H1 (cell line): Measurements from ENCODE around the gene ZC4H2. TPM values are rescaled to one million over a fixed set of nuclear protein-coding genes. Genes with fewer than 3 reads are reported as not detected.

Experiments used
- CTCF ChIA-PET: fragments of 300-600 bp; sonication (Branson Sonifier 250); formaldehyde crosslinking; loops from one replicate; lab custom pipeline; 2021; ENCODE audit not compliant: partially characterized antibody; lab: Charles Lee
- POLR2A ChIA-PET: fragments of 300-600 bp; sonication (Branson Sonifier 250); formaldehyde crosslinking; loops from one replicate; lab custom pipeline; 2021; ENCODE audit warnings: inconsistent platforms; ENCODE audit not compliant: partially characterized antibody; lab: Charles Lee
- DNase-seq, 2 experiments: peaks; one replicate each; pipeline versions ENCODE4 v3.0.0 to v3.0.0-alpha.2; 2010 to 2022; ENCODE audit warnings: low spot score in 2 of 2, low read depth in 1 of 2, mixed read lengths in 1 of 2
- FAIRE-seq: peaks from 2 replicates; lab custom pipeline; 2011; peaks lifted over from hg19 to GRCh38; lab: Jason Lieb, UNC
- H2AFZ ChIP-seq: 2 replicates; pipeline ENCODE4 v1.8.1; 2012; ENCODE audit warnings: low read length, inconsistent platforms
- H2AK5ac ChIP-seq: 2 replicates; pipeline ENCODE4 v1.6.1; 2013; ENCODE audit warnings: low read depth, low read length
- H2BK120ac ChIP-seq: replicated peaks from 2 replicates; pipeline ENCODE3; 2013; ENCODE audit warnings: low read depth, low read length, inconsistent platforms
- H2BK12ac ChIP-seq: 2 replicates; pipeline ENCODE4 v1.6.1; 2013; ENCODE audit warnings: low read depth, low read length
- H2BK15ac ChIP-seq: 2 replicates; pipeline ENCODE4 v1.6.1; 2013; ENCODE audit warnings: low read length
- H2BK20ac ChIP-seq: 2 replicates; pipeline ENCODE4 v1.6.1; 2013; ENCODE audit warnings: low read length
- H2BK5ac ChIP-seq: 2 replicates; pipeline ENCODE4 v1.6.1; 2013; ENCODE audit warnings: low read depth, low read length
- H3K14ac ChIP-seq: 2 replicates; pipeline ENCODE4 v1.6.1; 2013; ENCODE audit warnings: inconsistent platforms; ENCODE audit not compliant: insufficient read length
- H3K18ac ChIP-seq: 2 replicates; pipeline ENCODE4 v1.6.1; 2013; ENCODE audit warnings: low read length; ENCODE audit errors: extremely low read depth
- H3K23ac ChIP-seq: 2 replicates; pipeline ENCODE4 v1.6.1; 2013; ENCODE audit warnings: inconsistent platforms; ENCODE audit not compliant: insufficient read length
- H3K23me2 ChIP-seq: 2 replicates; pipeline ENCODE4 v1.6.1; 2013; ENCODE audit warnings: low read depth, low read length
- H3K27ac ChIP-seq: 2 replicates; pipeline ENCODE4 v1.6.1; 2011; ENCODE audit warnings: low read depth, low read length, inconsistent platforms
- H3K27me3 ChIP-seq, 4 experiments: replicated peaks in 1 of 4; 1 replicate in 1 of 4; 2 replicates in 3 of 4; pipeline versions ENCODE4 v1.6.1 to v1.8.1; 2011 to 2013; ENCODE audit warnings: low read length in 3 of 4, mild to moderate bottlenecking in 3 of 4, inconsistent platforms in 2 of 4, mixed read lengths in 2 of 4, moderate library complexity in 1 of 4; ENCODE audit not compliant: control insufficient read depth in 3 of 4, insufficient read depth in 3 of 4; ENCODE audit errors: extremely low read depth in 1 of 4
- H3K36me3 ChIP-seq, 4 experiments: 2 replicates each; pipeline versions ENCODE4 v1.6.1 to v1.8.1; 2011 to 2013; ENCODE audit warnings: mild to moderate bottlenecking in 4 of 4, low read length in 3 of 4, moderate library complexity in 2 of 4, control low read depth in 1 of 4, inconsistent platforms in 1 of 4; ENCODE audit not compliant: insufficient read depth in 4 of 4, control insufficient read depth in 2 of 4
- H3K4ac ChIP-seq: replicated peaks from 2 replicates; pipeline ENCODE3; 2013; ENCODE audit warnings: low read length, low read depth, mixed read lengths, inconsistent platforms; ENCODE audit not compliant: insufficient read length
- H3K4me1 ChIP-seq, 4 experiments: replicated peaks in 1 of 4; 1 replicate in 1 of 4; 2 replicates in 3 of 4; pipeline versions ENCODE4 v1.6.1 to v1.8.1; 2011 to 2013; ENCODE audit warnings: low read length in 3 of 4, inconsistent platforms in 2 of 4, mixed read lengths in 1 of 4; ENCODE audit not compliant: insufficient read depth in 4 of 4, control insufficient read depth in 3 of 4
- H3K4me2 ChIP-seq, 2 experiments: 2 replicates each; pipeline versions ENCODE4 v1.6.1 to v1.8.1; 2011 to 2013; ENCODE audit warnings: low read depth in 2 of 2, low read length in 2 of 2, control low read depth in 1 of 2, inconsistent platforms in 1 of 2, mild to moderate bottlenecking in 1 of 2; ENCODE audit not compliant: insufficient read depth in 1 of 2
- H3K4me3 ChIP-seq, 4 experiments: fragments of 200-600, 300-600 bp in 1 of 4; sonication (generic), shearing (Covaris generic), sonication (Bioruptor Twin) in 1 of 4; 2 replicates each; pipeline versions ENCODE4 v1.5.1 to v1.8.1; 2011 to 2016; ENCODE audit warnings: low read length in 4 of 4, low read depth in 3 of 4, control low read depth in 2 of 4, inconsistent platforms in 2 of 4, mild to moderate bottlenecking in 2 of 4, mixed read lengths in 1 of 4, moderate library complexity in 1 of 4; ENCODE audit not compliant: insufficient read depth in 2 of 4; ENCODE audit errors: extremely low read depth in 1 of 4
- H3K56ac ChIP-seq: replicated peaks from 2 replicates; pipeline ENCODE3; 2013; ENCODE audit warnings: low read depth, mild to moderate bottlenecking, mixed read lengths, low read length, inconsistent platforms; ENCODE audit not compliant: insufficient read length
- H3K79me1 ChIP-seq: 2 replicates; pipeline ENCODE4 v1.6.1; 2013; ENCODE audit warnings: low read depth, low read length, control low read depth
- H3K79me2 ChIP-seq, 2 experiments: 2 replicates each; pipeline versions ENCODE4 v1.6.1 to v1.8.1; 2012 to 2013; ENCODE audit warnings: low read length in 2 of 2, mild to moderate bottlenecking in 2 of 2, inconsistent platforms in 1 of 2; ENCODE audit not compliant: insufficient read depth in 2 of 2, control insufficient read depth in 1 of 2
- H3K9ac ChIP-seq, 4 experiments: replicated peaks in 1 of 4; 1 replicate in 1 of 4; 2 replicates in 3 of 4; pipeline versions ENCODE4 v1.6.1 to v1.8.1; 2011 to 2013; ENCODE audit warnings: low read depth in 3 of 4, low read length in 3 of 4, control low read depth in 2 of 4, mild to moderate bottlenecking in 2 of 4, moderate library complexity in 2 of 4, inconsistent platforms in 1 of 4; ENCODE audit errors: extremely low read depth in 1 of 4
- H3K9me3 ChIP-seq, 2 experiments: 2 replicates each; pipeline versions ENCODE4 v1.6.1 to v1.8.1; 2012 to 2013; ENCODE audit warnings: mild to moderate bottlenecking in 2 of 2, moderate library complexity in 2 of 2, control low read depth in 1 of 2, inconsistent platforms in 1 of 2, low read depth in 1 of 2, low read length in 1 of 2, mixed read lengths in 1 of 2; ENCODE audit not compliant: insufficient read depth in 2 of 2
- H4K20me1 ChIP-seq, 2 experiments: replicated peaks in 1 of 2; 2 replicates each; pipeline versions ENCODE3 to v1.8.1; 2011 to 2013; ENCODE audit warnings: inconsistent platforms in 2 of 2, low read length in 2 of 2, mild to moderate bottlenecking in 1 of 2; ENCODE audit not compliant: insufficient read depth in 2 of 2, control insufficient read depth in 1 of 2
- H4K5ac ChIP-seq: 2 replicates; pipeline ENCODE4 v1.6.1; 2013; ENCODE audit warnings: low read length, low read depth, mixed read lengths, inconsistent platforms; ENCODE audit not compliant: insufficient read length
- H4K8ac ChIP-seq: 2 replicates; pipeline ENCODE4 v1.8.0; 2013; ENCODE audit warnings: mild to moderate bottlenecking, moderate library complexity, low read length, inconsistent platforms; ENCODE audit not compliant: insufficient read depth; ENCODE audit errors: extremely low read depth
- H4K91ac ChIP-seq: replicated peaks from 2 replicates; pipeline ENCODE3; 2013; ENCODE audit warnings: low read length, mixed read lengths, inconsistent platforms; ENCODE audit not compliant: insufficient read length
- GABPA ChIP-seq: IDR thresholded peaks from 2 replicates; pipeline ENCODE4 v1.6.1; 2011; ENCODE audit warnings: mild to moderate bottlenecking, low read length, moderate library complexity, borderline replicate concordance; ENCODE audit not compliant: insufficient read depth
- HDAC2 ChIP-seq, 2 experiments: fragments of 300-600 bp in 1 of 2; sonication (generic) in 1 of 2; IDR thresholded peaks; 2 replicates each; pipeline ENCODE4 v1.6.1; 2011 to 2012; ENCODE audit warnings: low read depth in 2 of 2, low read length in 2 of 2, mild to moderate bottlenecking in 2 of 2, moderate library complexity in 2 of 2, borderline replicate concordance in 1 of 2, inconsistent platforms in 1 of 2
- NANOG ChIP-seq: IDR thresholded peaks from 2 replicates; pipeline ENCODE4 v1.6.1; 2011; ENCODE audit warnings: low read length, low read depth, mild to moderate bottlenecking, inconsistent platforms; ENCODE audit not compliant: insufficient read depth, poor library complexity, severe bottlenecking
- PHF8 ChIP-seq: fragments of 200-600 bp; sonication (generic); conservative IDR thresholded peaks from 2 replicates; pipeline ENCODE4 v1.7.1; 2012; ENCODE audit warnings: low read depth, mild to moderate bottlenecking, inconsistent platforms, low read length, moderate library complexity
- POU5F1 ChIP-seq: IDR thresholded peaks from 2 replicates; pipeline ENCODE4 v1.6.1; 2011; ENCODE audit warnings: low read depth, mild to moderate bottlenecking, low read length, moderate library complexity
- WGBS, 2 experiments: shearing (Covaris generic) in 1 of 2; methylation state at CpG; one replicate each; pipeline versions ENCODE4 v1.1.6 to v1.1.7; 2013 to 2015; ENCODE audit warnings: low lambda C conversion rate in 2 of 2, mixed read lengths in 2 of 2, inconsistent platforms in 1 of 2, low coverage in 1 of 2, missing lambda C conversion rate in 1 of 2; ENCODE audit not compliant: insufficient replicate concordance in 2 of 2, insufficient coverage in 1 of 2, insufficient read length in 1 of 2; ENCODE audit errors: extremely low coverage in 1 of 2, missing lambda C conversion rate in 1 of 2; 5-methylcytosine and 5-hydroxymethylcytosine counted together
- polyA plus RNA-seq, 7 experiments: library from polyadenylated mRNA; depleted of rRNA in 3 of 7; stranded (reverse) in 5 of 7; unstranded in 2 of 7; fragments of >200 nt in 5 of 7; fragments of 200-250 nt in 2 of 7; gene quantifications; 1 replicate in 5 of 7; 2 replicates in 1 of 7; 4 replicates in 1 of 7; pipeline versions ENCODE4 v1.2.1 to v1.2.3, GENCODE V29; 2011 to 2013; ENCODE audit warnings: missing spikeins in 2 of 7, mixed read lengths in 2 of 7
- total RNA-seq: library from RNA; stranded (reverse); fragmentation: NEBNext Ultra II Directional; extraction: Animal tissue kit (Norgen Biotek cat#: 25700); gene quantifications from 2 replicates; pipeline ENCODE4 v1.2.1, GENCODE V29; 2021

ZC4H2 gene
- total and polyA plus RNA-seq, 2 of the 8 experiments (the other 6 are each of a cell fraction or from before 2014, with no cell fraction given), result 25.9 to 29.3 TPM

DNA sequence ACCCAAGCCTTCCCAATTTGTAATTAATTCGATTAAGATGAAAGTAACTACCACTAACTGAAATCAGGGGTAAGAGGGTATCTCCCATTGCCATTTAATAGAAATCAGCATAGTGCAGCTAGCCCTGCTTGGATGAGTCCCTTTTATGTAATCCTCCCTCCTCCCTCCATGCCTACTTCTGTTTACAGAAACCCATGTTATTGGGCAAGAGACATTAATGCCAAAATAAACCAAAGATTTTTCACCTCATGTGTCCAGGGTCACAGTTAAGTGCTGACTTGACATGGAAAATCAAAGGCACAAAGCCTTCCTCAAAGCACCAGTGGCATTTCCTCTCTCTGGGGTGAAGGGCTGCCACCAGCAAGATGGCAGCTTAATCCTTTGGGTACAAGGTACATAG, 50.8 kb downstream of the ZC4H2 start:
- H2BK15ac ChIP-seq, result no peak overlapping the region
- H2BK20ac ChIP-seq, result no peak overlapping the region
- no peaks in the 10 kb centered on the region for H3K4me1 ChIP-seq
- H2BK5ac ChIP-seq, result no peak overlapping the region
- H2AFZ ChIP-seq, result no peak overlapping the region
- H3K79me2 ChIP-seq, result no peaks in the 10 kb centered on the region
- no peak for FAIRE-seq
- H3K4me3 ChIP-seq, result no peak overlapping the region
- no peak for TF ChIP-seq PHF8
- TF ChIP-seq GABPA, result no peak
- TF ChIP-seq POU5F1, result no peak
- TF ChIP-seq HDAC2 (IDR thresholded peaks at IDR 0.05; ENCODE audit: borderline replicate concordance in 1 of 2, low read depth in 2 of 2, low read length in 2 of 2), result no peak
- TF ChIP-seq NANOG, result no peak
- TF ChIP-seq, all 59 proteins: peak for 0
- no peak overlapping the region for H3K9ac ChIP-seq
- no peaks in the 10 kb centered on the region for H3K27me3 ChIP-seq
- no peak overlapping the region for H4K5ac ChIP-seq
- H3K23ac ChIP-seq, result no peak overlapping the region
- no peak overlapping the region for H3K14ac ChIP-seq
- peaks cover 0 to 6% (median 0%) of the 10 kb centered on the region in 4 experiments; a peak in 5 of 8 replicates for H3K36me3 ChIP-seq
- no peak overlapping the region for H3K18ac ChIP-seq
- DNase-seq, result no peak
- H4K20me1 ChIP-seq, result peaks cover 0 to 1% of the 10 kb centered on the region in 2 experiments
- H4K91ac ChIP-seq, result no peak overlapping the region
- no peak overlapping the region for H3K56ac ChIP-seq
- H3K9me3 ChIP-seq, result 0 out of 4 replicates have a peak, but pooled peaks cover 0 to 4% of the 10 kb centered on the region in 2 experiments
- no peak overlapping the region for H3K4me2 ChIP-seq
- CTCF ChIA-PET, result no interaction called here
- no peak overlapping the region for H2BK120ac ChIP-seq
- H3K27ac ChIP-seq, result no peak overlapping the region
- H3K79me1 ChIP-seq, result no peaks in the 10 kb centered on the region
- H3K4ac ChIP-seq, result no peak overlapping the region
- no peak overlapping the region for H4K8ac ChIP-seq
- H2BK12ac ChIP-seq, result no peak overlapping the region
- H2AK5ac ChIP-seq, result no peak overlapping the region
- no peaks in the 10 kb centered on the region for H3K23me2 ChIP-seq
- POLR2A ChIA-PET, result no interaction called here
- 70% methylated on average over 1 of the region's 1 CpG; no CpG with 5 or more reads in 1 of the 2 experiments for WGBS, 2 experiments
